Measurements from ENCODE around the gene PRKCQ. TPM values are rescaled to one million over a fixed set of nuclear protein-coding genes. Genes with fewer than 3 reads are reported as not detected.

The PRKCQ gene
- total RNA-seq, 1 donor from 2014 or later: 24.0 TPM

DNA sequence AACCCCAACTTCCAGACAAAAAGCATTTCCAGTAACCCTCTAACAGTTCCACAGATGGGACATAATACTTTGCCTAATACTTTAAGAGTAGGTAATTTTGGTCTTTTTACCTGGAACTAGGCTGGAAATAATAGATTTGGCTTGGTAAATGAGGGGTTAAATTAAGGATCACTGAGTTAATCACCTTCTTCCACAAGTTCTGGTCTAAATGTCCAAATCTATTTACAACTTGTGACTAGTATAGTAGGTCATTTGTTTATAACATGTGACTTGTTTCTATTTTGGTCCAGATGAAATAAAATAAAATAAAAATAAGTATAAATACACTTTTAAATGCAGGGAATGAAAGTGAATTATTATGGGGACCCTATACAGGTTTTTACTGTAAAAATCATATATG is 80.1 kb downstream of the PRKCQ start:
- Mint-ChIP-seq H3K9me3 (ENCODE audit: unreplicated experiment) (no peaks in the 10 kb centered on the region), H3K36me3 (ENCODE audit: low read depth, unreplicated experiment) (peaks cover 18% of the 10 kb centered on the region), H3K4me1 (ENCODE audit: unreplicated experiment) (no peaks in the 10 kb centered on the region), H3K27ac (ENCODE audit: unreplicated experiment) (no peak overlapping the region), H3K4me3 (ENCODE audit: unreplicated experiment) (no peak overlapping the region), H3K27me3 (ENCODE audit: unreplicated experiment) (no peaks in the 10 kb centered on the region)
- TF ChIP-seq CTCF (IDR thresholded peaks at IDR 0.05; ENCODE audit: unreplicated experiment): no peak
- DNase-seq (ENCODE audit: low spot score): no peak

- Mint-ChIP-seq H3K27ac (ENCODE audit: unreplicated experiment) (no peak overlapping the region), H3K9me3 (ENCODE audit: unreplicated experiment) (no peaks in the 10 kb centered on the region), H3K36me3 (ENCODE audit: low read depth, unreplicated experiment) (peaks cover 13% of the 10 kb centered on the region), H3K4me3 (ENCODE audit: unreplicated experiment) (no peak overlapping the region), H3K27me3 (ENCODE audit: unreplicated experiment) (no peaks in the 10 kb centered on the region), H3K4me1 (ENCODE audit: unreplicated experiment) (no peaks in the 10 kb centered on the region)
- DNase-seq (ENCODE audit: low spot score): no peak
- no peak for TF ChIP-seq CTCF (IDR thresholded peaks at IDR 0.05; ENCODE audit: unreplicated experiment)
Observed at GRCh38 chr10:6498771-6499170, 81.3 kb downstream of the PRKCQ start.

- DNase-seq (ENCODE audit: low spot score): no peak
- H3K4me1 Mint-ChIP-seq (ENCODE audit: unreplicated experiment): no peaks in the 10 kb centered on the region
- no peak for TF ChIP-seq CTCF (IDR thresholded peaks at IDR 0.05; ENCODE audit: unreplicated experiment)
- H3K27me3 Mint-ChIP-seq (ENCODE audit: unreplicated experiment): no peaks in the 10 kb centered on the region
- H3K36me3 Mint-ChIP-seq (ENCODE audit: low read depth, unreplicated experiment): peaks cover 13% of the 10 kb centered on the region
- H3K27ac Mint-ChIP-seq (ENCODE audit: unreplicated experiment): no peak overlapping the region
- H3K4me3 Mint-ChIP-seq (ENCODE audit: unreplicated experiment): no peak overlapping the region
- H3K9me3 Mint-ChIP-seq (ENCODE audit: unreplicated experiment): no peaks in the 10 kb centered on the region
Observed at GRCh38 chr10:6497620-6498019, 82.5 kb downstream of the PRKCQ start.

- Mint-ChIP-seq H3K4me3 (ENCODE audit: unreplicated experiment) (no peak overlapping the region), H3K4me1 (ENCODE audit: unreplicated experiment) (no peaks in the 10 kb centered on the region)
- no peak for DNase-seq (ENCODE audit: low spot score)
Observed at GRCh38 chr10:6494936-6495592, 85.0 kb downstream of the PRKCQ start.

More at GRCh38 chr10:6494936-6495592, 85.0 kb downstream of the PRKCQ start:
- TF ChIP-seq CTCF (IDR thresholded peaks at IDR 0.05; ENCODE audit: unreplicated experiment): no peak
- Mint-ChIP-seq H3K27ac (ENCODE audit: unreplicated experiment) (no peak overlapping the region), H3K36me3 (ENCODE audit: low read depth, unreplicated experiment) (peaks cover 14% of the 10 kb centered on the region), H3K27me3 (ENCODE audit: unreplicated experiment) (no peaks in the 10 kb centered on the region), H3K9me3 (ENCODE audit: unreplicated experiment) (no peaks in the 10 kb centered on the region)

Measured in endothelial cell (in vitro differentiated cells).